HG02610 (cell line): ENCODE data around the gene RPP38.

Experiments
- ATAC-seq: cut with Tn5 transposase; IDR thresholded peaks from one replicate; pipeline ENCODE4 v1.9.1; 2021; ENCODE audit warnings: mild to moderate bottlenecking, moderate library complexity; ENCODE audit not compliant: unreplicated experiment

Gene RPP38, protein sequence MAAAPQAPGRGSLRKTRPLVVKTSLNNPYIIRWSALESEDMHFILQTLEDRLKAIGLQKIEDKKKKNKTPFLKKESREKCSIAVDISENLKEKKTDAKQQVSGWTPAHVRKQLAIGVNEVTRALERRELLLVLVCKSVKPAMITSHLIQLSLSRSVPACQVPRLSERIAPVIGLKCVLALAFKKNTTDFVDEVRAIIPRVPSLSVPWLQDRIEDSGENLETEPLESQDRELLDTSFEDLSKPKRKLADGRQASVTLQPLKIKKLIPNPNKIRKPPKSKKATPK

DNA sequence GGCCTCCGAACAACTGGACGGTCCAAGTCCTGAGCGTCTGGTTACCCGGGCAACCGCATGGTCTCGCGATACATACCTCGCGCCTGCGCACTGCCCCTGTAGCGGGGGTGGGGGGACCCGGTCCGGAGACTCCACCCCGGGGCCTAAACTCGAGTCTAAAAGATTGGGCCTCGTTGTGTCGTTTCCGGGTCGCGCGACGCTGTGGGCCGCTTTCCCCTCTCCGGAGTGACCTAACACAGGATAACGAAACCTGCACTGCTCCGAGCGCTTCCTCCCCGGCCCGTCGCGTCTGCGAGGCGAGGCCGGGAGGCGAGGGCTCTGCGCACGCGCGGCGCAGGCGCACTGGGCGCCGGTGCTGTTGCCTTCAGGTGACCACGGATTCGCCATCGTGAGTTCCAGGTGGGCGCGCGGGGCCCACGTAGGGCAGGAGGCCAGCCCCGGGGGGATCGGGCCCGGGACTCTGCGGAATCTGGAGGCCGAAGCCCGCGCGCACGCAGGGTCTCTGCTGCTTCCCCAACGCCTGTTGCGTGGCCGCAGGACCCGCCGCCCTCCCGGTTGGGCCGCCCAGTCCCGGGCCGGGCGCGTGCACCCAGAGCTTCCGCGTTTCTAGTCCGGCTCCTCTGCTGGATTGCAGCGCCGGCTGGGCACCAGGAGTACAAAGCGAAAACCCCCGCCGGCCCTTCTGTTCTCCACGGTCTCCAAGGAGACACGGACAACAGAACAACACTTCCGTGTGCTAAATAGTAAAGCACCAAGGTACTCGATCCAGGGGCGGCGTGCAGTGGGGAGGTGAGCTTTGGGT is at the start of gene RPP38:
RPP38 (plus strand) TSS at position 345 of the 802 bp plus-strand sequence. CDS start 5,960 bp downstream, outside the sequence.
- ATAC-seq: peak; percentile 86

DNA sequence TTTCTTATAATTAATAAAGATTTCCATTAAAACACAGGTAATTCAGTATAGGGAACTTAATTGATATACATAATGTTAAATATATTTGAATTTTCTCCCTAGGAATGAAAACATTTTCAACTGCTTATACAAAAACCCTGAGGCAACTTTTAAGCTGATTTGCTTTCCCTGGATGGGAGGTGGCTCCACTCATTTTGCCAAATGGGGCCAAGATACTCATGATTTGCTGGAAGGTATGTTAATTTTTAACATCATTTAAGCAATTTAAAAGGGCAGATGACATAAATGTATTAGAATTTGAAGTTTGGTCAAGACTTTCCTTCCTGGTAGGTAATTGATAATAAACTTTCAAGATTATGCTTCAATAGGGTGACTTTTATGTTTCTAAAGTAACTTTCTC is 47.6 kb upstream of the RPP38 start:
- no peak for ATAC-seq

DNA sequence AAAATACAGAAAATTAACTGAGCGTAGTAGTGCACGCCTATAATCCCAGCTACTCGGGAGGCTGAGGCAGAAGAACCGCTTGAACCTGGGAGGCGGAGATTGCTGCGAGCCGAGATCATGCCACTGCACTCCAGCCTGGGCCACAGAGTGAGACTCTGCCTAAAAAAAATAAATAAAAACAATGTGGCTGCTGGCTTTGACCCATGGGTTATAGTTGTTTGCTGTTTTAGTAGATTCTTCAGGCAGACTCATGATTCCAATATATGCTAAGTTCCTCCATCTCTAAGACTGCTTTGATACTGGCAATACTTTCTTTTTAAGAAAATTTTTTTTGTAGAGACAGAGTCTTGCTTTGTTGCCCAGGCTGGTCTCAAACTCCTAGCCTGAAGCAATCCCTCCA is 45.0 kb upstream of the RPP38 start:
- no peak for ATAC-seq

DNA sequence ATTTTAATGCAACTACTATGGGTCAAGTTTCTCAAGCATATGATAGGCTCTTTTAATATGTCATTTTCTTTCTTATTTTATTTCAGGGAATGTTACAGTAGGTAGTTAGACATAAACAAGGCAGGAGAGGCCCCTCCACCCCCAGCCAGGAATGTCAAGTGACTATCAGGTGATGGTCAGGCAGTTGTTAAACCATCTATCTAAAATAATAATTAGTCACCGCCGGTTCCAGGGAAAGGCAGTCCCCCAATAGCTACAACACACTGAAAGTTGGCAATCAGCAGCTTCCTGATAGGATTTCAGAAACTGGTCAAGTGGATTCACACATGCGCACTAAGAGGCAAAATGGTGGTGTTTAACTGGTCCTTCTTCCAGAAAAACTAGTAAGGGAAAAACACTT is 44.1 kb upstream of the RPP38 start:
- ATAC-seq: no peak

DNA sequence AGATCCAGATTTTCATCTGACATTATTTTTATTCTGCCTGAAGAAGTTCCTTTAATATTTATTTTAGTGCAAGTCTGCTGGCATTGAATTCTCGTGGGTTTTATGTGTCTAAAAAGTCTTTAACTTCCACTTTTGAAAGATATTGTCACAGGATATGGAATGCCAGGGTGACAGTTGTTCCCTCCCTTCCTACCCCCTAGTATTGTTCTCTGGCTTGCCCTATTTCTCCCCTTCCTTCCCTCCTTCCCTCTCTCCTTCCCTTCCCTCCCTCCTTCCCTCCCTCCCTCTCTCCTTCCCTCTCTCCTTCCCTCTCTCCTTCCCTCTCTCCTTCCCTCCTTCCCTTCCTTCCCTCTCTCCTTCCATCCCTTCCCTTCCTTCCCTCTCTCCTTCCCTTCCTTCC is 38.5 kb upstream of the RPP38 start:
- ATAC-seq: no peak

DNA sequence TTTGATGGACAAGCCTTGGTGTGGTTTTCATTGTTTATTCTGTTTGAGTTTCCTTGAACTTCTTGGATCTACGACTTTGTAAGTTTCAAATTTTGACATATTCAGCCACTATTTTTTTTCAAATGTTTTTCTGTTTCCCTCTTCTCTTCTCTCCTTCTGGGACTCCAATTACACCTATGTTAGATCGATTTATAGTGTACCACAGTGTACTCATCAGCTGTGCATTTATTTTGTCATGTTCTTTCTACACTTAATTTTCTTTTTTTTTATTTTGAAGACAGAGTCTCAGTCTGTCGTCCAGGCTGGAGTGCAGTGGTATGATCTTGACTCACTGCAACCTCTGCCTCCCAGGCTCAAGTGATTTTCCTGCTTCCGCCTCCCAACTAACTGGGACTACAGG is 37.2 kb upstream of the RPP38 start:
- ATAC-seq: no peak

DNA sequence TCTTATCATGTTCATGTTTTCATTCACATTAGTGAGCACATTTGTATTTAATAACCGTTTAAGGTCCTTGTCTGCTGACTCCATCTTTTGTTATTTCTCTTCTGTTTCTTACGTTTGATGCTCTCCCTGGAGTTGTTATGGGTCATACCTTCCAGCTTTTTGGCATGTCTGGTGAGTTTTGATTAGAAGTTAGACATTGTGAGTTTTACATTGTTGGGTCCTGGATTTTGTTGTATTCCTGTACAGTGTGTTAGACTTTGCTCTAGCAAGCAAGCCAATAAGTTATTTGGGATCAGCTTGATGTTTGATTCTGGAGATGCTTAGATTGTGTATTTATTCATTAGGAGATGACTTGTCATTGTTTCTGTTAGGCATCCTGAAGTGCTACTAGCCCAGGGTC is 36.5 kb upstream of the RPP38 start:
- no peak for ATAC-seq

DNA sequence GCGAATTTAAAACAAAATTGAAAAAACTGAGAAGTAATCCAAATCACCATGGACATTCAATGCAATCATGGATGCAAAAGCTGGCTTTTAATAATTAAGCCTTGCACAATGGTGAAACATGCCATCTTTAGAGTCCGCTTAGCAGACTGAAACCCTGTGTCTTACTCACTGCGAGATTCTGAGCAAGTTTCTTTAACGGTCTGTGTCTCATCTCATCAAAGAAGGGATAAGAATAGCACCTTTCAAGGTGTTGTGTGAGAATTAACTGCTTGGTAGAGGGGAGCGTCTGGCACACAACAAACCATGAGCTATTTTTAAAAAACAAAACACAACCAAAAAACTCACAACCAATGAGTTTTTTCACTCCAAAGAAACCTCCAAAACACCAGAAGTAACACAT is 30.0 kb upstream of the RPP38 start:
- ATAC-seq: no peak

DNA sequence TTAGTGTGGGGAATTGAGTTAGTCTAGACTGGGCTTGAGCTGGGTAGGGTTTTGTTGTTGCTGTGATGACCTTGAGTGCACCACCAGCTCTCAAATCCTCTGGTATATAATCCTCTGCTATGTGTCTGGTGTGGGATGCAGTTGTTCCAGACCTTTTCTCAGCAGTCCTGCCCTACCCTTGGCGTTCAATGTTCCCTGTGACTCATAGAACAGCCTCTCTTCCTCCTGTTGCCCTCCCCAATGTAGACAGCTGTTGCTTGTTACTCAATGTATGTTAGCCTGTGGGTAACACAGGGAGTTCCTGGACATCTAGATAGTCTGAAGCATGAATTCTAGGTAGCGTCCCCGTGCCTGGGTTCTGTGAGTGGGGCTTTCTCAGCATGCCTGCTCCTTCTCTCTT is 28.4 kb upstream of the RPP38 start:
- ATAC-seq: no peak

DNA sequence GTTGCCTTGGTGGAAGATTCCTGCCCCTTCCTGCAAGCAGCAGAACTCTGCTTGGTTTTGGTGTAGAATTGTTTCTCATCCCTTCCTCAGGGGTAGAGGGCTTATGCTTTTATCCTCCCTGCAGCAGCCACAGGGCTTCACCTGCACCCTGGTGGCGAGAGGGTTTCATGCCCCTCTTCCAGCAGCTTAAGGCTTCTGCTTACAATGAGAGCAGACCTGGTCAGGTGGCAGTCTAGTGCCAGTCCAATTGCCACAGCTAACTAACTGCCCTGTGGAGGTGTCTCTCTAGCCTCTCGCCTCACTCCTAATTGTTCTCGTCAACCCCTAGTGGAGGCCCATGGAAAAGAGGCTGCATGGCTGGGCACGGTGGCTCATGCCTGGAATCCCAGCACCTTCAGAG is 27.9 kb upstream of the RPP38 start:
- no peak for ATAC-seq

DNA sequence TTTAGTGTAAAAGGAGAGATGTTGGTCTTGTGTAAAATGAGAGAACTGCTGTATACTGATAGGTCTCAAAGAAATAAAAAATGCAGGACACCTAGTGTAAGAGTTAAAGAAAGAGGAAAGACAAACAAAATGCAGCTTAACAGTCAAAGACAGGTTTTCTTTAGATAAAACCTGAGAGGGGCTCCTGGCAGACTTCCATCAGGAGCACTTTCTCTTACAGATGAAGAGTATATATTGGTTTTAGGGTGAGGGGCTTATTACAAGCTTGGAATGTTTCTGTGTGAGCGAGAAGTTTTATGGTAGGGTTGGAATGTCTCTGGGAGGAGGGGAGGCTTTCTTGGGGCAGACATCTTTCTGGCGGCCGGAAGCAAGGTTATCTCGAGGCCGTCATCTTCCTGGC is 24.8 kb upstream of the RPP38 start:
- ATAC-seq: no peak

DNA sequence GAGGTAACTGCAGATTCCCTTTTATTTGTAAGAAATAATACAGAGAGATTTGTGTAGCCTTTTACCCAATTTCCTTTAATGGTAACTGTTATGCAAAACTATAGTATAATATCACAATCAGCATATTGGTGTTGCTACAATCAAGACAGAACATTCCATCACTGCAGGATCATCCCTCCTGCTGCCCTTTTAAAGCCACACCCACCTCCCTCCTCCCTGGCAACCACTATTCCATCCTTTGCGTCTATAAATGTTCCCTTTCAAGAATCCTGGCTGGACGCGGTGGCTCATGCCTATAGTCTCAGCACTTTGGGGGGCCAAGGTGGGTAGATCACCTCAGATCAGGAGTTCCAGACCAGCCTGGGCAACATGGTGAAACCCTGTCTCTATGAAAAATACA is 21.7 kb upstream of the RPP38 start:
- ATAC-seq: no peak

DNA sequence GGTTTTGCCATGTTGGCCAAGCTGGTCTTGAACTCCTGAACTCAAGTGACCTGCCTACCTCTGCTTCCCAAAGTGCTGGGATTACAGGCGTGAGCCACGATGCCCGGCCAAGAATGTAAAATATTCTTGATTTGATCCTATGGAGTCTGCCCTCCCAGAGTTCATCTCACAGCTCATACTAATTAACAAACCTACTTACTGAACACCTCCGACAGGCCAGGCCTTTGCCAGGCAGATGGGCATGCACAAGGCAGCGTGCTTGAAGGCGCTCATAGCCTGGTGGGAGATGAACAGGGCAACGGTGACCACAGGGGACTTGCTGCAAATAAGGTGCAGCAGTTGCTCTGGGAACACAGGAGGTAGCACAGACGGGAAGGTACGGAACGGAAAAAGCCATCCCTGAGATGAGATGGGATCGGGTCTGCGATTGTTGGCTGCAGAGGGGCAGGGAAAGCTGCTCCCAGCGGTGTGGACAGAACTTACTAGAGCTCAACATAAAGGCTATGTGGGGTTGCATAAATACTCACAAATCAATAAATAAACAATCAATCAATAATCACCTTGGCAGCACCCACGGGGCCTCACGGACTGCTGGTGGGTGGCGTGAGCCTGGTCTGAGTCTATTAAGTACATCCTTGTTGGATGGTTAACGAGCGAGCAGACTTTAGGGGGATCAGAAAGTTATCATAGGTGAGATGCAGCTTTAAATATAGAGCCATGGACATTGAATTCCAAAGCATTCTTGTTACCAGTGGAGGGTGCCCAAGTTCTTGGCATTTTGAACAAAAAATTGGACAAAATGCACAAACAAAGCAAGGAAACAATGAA is 13.3 kb upstream of the RPP38 start:
- ATAC-seq: no peak

DNA sequence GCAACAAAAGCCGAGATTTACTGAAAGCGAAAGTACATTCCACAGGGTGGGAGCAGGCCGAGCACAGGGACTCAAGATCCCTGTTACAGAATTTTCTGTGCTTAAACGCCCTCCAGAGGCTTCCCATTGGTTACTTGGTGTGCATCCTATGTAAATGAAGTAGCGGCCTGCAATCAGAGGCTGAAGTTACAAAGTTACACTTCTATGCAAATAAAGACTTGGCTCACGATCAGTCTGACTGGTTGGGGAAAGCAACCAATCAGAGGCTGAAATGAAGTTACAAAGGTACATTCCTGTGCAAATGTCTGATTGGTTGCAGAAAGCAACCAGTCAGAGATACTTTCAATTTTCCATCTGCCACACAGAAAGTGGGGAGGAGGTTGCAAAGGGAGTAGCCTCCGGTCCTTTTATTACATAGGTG is 12.6 kb upstream of the RPP38 start:
- ATAC-seq: no peak

DNA sequence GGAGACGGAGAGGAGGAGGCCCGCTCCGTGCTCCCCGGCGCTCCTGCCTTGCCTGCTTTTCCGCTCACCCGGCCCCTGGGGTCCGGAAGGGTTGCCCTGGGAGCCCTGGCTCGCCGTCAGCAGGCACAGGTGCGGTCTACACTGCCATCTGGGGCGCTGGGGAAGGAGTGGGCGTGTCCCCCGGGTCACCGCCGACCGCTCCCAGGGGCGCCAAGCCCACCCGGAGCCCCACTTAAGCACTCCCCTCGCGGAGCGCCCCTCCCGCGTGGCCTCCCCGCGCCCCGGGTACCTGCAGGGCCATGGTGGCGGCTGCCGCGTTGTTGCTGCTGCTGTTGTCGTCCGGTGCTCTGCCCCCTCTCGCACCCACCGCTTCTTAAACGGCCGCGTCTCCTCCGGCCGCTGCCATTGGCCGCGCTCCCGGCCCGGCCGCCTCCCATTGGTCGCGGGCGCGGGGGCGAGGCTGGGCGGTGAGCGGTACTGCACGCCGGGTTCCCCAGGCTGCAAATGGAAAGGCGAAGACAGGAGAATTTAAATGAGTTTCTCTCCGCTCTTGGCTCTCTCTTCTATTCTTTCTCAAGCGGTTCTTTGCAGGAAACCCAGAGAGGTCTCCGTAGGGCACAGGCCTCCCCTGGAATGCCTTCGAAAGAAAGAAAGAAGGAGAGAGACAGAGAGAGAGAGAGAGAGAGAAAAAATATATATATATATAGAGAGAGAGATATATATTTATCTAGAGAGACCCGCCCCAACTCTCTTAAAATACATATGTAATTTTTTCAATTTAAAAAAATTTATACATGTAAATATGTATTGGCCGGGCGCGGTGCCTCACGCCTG is 8.5 kb upstream of the RPP38 start, which contains the start of gene ACBD7:
ACBD7 (minus strand) TSS at position 349 of the 834 bp plus-strand sequence; CDS start at position 301, 48 bp downstream.
- peak; percentile 98 for ATAC-seq

DNA sequence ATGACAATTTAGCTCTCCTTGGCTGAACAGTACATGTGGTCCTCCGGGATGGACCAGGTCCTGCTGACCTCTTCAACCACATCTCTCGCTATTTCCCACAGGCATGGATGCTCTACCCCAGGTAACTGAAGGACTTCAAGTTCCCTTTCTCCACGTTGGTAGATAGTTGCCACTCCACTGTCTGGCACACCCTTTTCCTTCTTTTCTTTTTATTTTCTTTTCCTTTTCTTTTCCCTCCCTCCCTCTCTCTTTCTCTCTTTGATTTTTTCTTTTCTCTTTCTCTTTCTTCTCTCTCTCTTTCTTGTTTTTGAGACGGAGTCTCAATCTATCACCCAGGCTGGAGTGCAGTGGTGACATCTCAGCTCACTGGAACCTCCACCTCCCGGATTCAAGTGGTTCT is 5.7 kb upstream of the RPP38 start:
- ATAC-seq: no peak

DNA sequence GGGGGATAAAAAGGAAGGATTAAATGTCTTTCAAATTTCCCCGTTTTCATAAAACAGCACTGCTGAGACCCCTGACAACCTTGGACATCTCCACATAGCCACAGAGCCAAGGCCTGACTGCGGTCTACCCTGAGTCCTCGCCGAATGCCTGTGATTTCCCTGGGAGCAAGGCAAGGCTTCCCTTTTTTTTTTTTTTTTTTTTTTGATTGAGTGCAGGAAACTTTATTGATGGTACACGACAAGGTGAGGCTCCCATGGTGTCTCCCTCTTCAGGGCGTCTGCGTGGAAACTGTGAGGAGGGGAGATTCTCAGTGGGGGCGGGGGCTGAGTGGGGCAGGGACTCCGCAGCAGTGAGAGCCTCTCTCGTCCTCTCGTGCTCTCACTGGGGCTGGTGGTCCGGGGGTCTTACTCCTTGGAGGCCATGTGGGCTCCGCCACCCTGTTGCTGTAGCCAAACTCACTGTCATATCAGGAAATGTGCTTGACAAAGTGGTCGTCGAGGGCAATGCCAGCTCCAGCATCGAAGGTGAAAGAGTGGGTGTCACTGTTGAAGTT is 4.2 kb upstream of the RPP38 start:
- no peak for ATAC-seq

DNA sequence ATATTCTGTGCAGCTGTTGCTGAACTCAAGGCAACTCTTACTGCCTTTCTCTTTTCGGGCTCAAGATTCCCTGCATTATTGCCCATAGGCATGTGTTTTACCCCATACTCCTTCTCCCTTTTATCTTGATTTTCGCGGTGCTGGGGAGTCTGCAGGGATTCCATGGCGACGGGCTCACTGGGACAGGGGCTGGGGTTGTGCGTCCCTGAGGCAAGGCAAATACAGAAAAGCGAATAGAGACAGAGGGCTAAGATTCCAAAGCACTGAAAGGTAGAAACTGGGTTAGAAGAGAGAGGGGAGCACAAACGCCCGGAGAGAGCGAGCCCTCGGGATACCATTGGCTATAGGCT is 519 bp upstream of the RPP38 start:
- ATAC-seq: peak; percentile 11

DNA sequence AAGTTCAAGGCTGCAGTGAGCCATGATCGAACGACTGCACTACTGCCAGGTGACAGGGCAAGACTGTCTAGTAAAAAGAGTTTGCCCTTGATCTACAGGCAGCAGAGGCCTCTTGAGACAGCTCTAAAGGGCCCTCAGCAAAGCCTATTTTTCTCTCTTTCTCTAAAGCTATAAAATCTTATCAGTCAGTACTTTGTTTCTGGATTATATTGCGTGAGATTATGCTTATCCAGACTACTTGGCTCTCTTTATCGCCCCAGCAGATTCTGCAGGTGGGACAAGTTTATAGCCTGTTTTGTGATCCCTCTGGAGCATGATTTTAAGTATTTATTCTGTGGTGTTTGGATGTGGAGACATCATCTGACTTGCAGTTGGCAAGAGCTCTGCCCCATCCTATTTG is 2.7 kb downstream of the RPP38 start:
- no peak for ATAC-seq

DNA sequence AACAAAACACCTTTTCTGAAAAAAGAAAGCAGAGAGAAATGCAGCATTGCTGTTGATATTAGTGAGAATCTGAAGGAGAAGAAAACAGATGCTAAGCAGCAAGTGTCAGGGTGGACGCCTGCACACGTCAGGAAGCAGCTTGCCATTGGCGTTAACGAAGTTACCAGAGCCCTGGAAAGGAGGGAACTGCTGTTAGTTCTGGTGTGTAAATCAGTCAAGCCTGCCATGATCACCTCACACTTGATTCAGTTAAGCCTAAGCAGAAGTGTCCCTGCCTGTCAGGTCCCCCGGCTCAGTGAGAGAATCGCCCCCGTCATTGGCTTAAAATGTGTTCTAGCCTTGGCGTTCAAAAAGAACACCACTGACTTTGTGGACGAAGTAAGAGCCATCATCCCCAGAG is 6.4 kb downstream of the RPP38 start:
- ATAC-seq: no peak
